Panc1 (cell line): ENCODE results near the gene SCG2.

Source experiments
- CTCF ChIP-seq: fragments of 450-650 bp; IDR thresholded peaks from 2 replicates; pipeline ENCODE4 v1.5.1; 2017; ENCODE audit warnings: mild to moderate bottlenecking
- POLR2AphosphoS5 ChIP-seq: IDR thresholded peaks from 2 replicates; pipeline ENCODE4 v1.6.1; 2012; ENCODE audit warnings: mild to moderate bottlenecking, low read depth, low read length, moderate library complexity
- SIN3A ChIP-seq: IDR thresholded peaks from 2 replicates; pipeline ENCODE4 v1.6.1; 2012; ENCODE audit warnings: low read depth, mild to moderate bottlenecking, low read length, moderate library complexity, borderline replicate concordance; ENCODE audit not compliant: insufficient read depth

GRCh38 chr2:223606946-223607345, 4.8 kb upstream of the SCG2 start:
- TF ChIP-seq POLR2AphosphoS5 (no peak), CTCF (no peak), SIN3A (no peak)
